Activated naive CD4-positive, alpha-beta T cell treated with anti-CD3 and anti-CD28 coated beads, Interleukin-2, amount 50 U/mL, for 24 hours (primary cell): ENCODE data around the gene LRP11.
A peak's percentile ranks its signal among the peaks of the same experiment; 100 is the strongest.
"Not testable (repeated sequence)": the region's sequence is repeated elsewhere in the genome, so short reads cannot be mapped to it uniquely, and the experiment has no call there.

Source experiments
- H3K27ac Mint-ChIP-seq: one replicate; pipeline ENCODE4 v1.8.0; 2021; ENCODE audit warnings: mild to moderate bottlenecking, mixed read lengths
- H3K27me3 Mint-ChIP-seq: one replicate; pipeline ENCODE4 v1.8.0; 2021; ENCODE audit warnings: mixed read lengths
- H3K36me3 Mint-ChIP-seq: one replicate; pipeline ENCODE4 v1.8.0; 2021; ENCODE audit warnings: mixed read lengths
- H3K4me1 Mint-ChIP-seq: one replicate; pipeline ENCODE4 v1.8.0; 2021; ENCODE audit warnings: mixed read lengths
- H3K4me3 Mint-ChIP-seq: one replicate; pipeline ENCODE4 v1.8.0; 2021; ENCODE audit warnings: mild to moderate bottlenecking, mixed read lengths
- H3K9me3 Mint-ChIP-seq: one replicate; pipeline ENCODE4 v1.8.0; 2021; ENCODE audit warnings: mixed read lengths

Gene LRP11

GRCh38 chr6:149863698-149864577 lies at the start of gene LRP11:
Gene LRP11, minus strand, starts transcription at chr6:149864359. Its CDS starts 339 bp downstream, at chr6:149864020.
- no peaks in the 10 kb centered on the region for H3K36me3 Mint-ChIP-seq
- H3K4me1 Mint-ChIP-seq: peaks cover 5% of the 10 kb centered on the region
- H3K4me3 Mint-ChIP-seq: peak within 1 kb of the TSS; percentile 90
- H3K9me3 Mint-ChIP-seq: no peaks in the 10 kb centered on the region
- H3K27ac Mint-ChIP-seq: no peak within 1 kb of the TSS
- no peaks in the 10 kb centered on the region for H3K27me3 Mint-ChIP-seq

GRCh38 chr6:149913540-149914240 lies 49.5 kb upstream of the LRP11 start:
- no peak overlapping the region for H3K27ac Mint-ChIP-seq
- no peaks in the 10 kb centered on the region for H3K4me1 Mint-ChIP-seq
- H3K27me3 Mint-ChIP-seq: peaks cover 8% of the 10 kb centered on the region
- no peaks in the 10 kb centered on the region for H3K9me3 Mint-ChIP-seq
- H3K36me3 Mint-ChIP-seq: no peaks in the 10 kb centered on the region
- H3K4me3 Mint-ChIP-seq: no peak overlapping the region

GRCh38 chr6:149913085-149913484 lies 48.9 kb upstream of the LRP11 start:
- no peak overlapping the region for H3K4me3 Mint-ChIP-seq
- H3K4me1 Mint-ChIP-seq: no peaks in the 10 kb centered on the region
- H3K27me3 Mint-ChIP-seq: peaks cover 8% of the 10 kb centered on the region
- peaks cover 2% of the 10 kb centered on the region for H3K9me3 Mint-ChIP-seq
- H3K36me3 Mint-ChIP-seq: no peaks in the 10 kb centered on the region
- no peak overlapping the region for H3K27ac Mint-ChIP-seq

- not testable (repeated sequence) for H3K4me1 Mint-ChIP-seq, H3K27me3 Mint-ChIP-seq, H3K27ac Mint-ChIP-seq, H3K4me3 Mint-ChIP-seq, H3K36me3 Mint-ChIP-seq, H3K9me3 Mint-ChIP-seq
Measured at GRCh38 chr6:149912680-149913079, 48.5 kb upstream of the LRP11 start.

GRCh38 chr6:149910721-149911151 lies 46.6 kb upstream of the LRP11 start:
- peaks cover 8% of the 10 kb centered on the region for H3K27me3 Mint-ChIP-seq
- H3K4me1 Mint-ChIP-seq: no peaks in the 10 kb centered on the region
- H3K36me3 Mint-ChIP-seq: peaks cover 2% of the 10 kb centered on the region
- H3K4me3 Mint-ChIP-seq: no peak overlapping the region
- peaks cover 5% of the 10 kb centered on the region for H3K9me3 Mint-ChIP-seq
- no peak overlapping the region for H3K27ac Mint-ChIP-seq

GRCh38 chr6:149909701-149910470 lies 45.7 kb upstream of the LRP11 start:
- H3K36me3 Mint-ChIP-seq: peaks cover 2% of the 10 kb centered on the region
- no peak overlapping the region for H3K4me3 Mint-ChIP-seq
- H3K27me3 Mint-ChIP-seq: peaks cover 8% of the 10 kb centered on the region
- H3K4me1 Mint-ChIP-seq: no peaks in the 10 kb centered on the region
- no peak overlapping the region for H3K27ac Mint-ChIP-seq
- H3K9me3 Mint-ChIP-seq: peaks cover 5% of the 10 kb centered on the region

GRCh38 chr6:149908480-149908879 lies 44.3 kb upstream of the LRP11 start:
- not testable (repeated sequence) for H3K36me3 Mint-ChIP-seq, H3K4me1 Mint-ChIP-seq, H3K4me3 Mint-ChIP-seq, H3K27me3 Mint-ChIP-seq, H3K9me3 Mint-ChIP-seq, H3K27ac Mint-ChIP-seq

GRCh38 chr6:149907317-149907716 lies 43.2 kb upstream of the LRP11 start:
- H3K36me3 Mint-ChIP-seq: peaks cover 2% of the 10 kb centered on the region
- H3K9me3 Mint-ChIP-seq: peaks cover 5% of the 10 kb centered on the region
- no peak overlapping the region for H3K4me3 Mint-ChIP-seq
- peaks cover 6% of the 10 kb centered on the region for H3K27me3 Mint-ChIP-seq
- H3K4me1 Mint-ChIP-seq: no peaks in the 10 kb centered on the region
- H3K27ac Mint-ChIP-seq: no peak overlapping the region

GRCh38 chr6:149906405-149906804 lies 42.2 kb upstream of the LRP11 start:
- Mint-ChIP-seq H3K27me3 (peaks cover 6% of the 10 kb centered on the region), H3K27ac (no peak overlapping the region), H3K4me1 (no peaks in the 10 kb centered on the region), H3K36me3 (peaks cover 2% of the 10 kb centered on the region), H3K4me3 (no peak overlapping the region), H3K9me3 (peaks cover 5% of the 10 kb centered on the region)

- Mint-ChIP-seq H3K4me3 (no peak overlapping the region), H3K9me3 (peaks cover 5% of the 10 kb centered on the region), H3K27ac (no peak overlapping the region), H3K4me1 (no peaks in the 10 kb centered on the region), H3K27me3 (peaks cover 6% of the 10 kb centered on the region), H3K36me3 (peaks cover 2% of the 10 kb centered on the region)
Measured at GRCh38 chr6:149905911-149906371, 41.8 kb upstream of the LRP11 start.

- H3K4me3 Mint-ChIP-seq: no peak overlapping the region
- H3K36me3 Mint-ChIP-seq: peaks cover 2% of the 10 kb centered on the region
- H3K9me3 Mint-ChIP-seq: peaks cover 5% of the 10 kb centered on the region
- no peaks in the 10 kb centered on the region for H3K4me1 Mint-ChIP-seq
- H3K27ac Mint-ChIP-seq: no peak overlapping the region
- peaks cover 4% of the 10 kb centered on the region for H3K27me3 Mint-ChIP-seq
Measured at GRCh38 chr6:149905371-149905910, 41.3 kb upstream of the LRP11 start.

GRCh38 chr6:149904661-149905370 lies 40.7 kb upstream of the LRP11 start:
- Mint-ChIP-seq H3K36me3 (peaks cover 2% of the 10 kb centered on the region), H3K27me3 (peaks cover 3% of the 10 kb centered on the region), H3K4me3 (no peak overlapping the region), H3K9me3 (peaks cover 5% of the 10 kb centered on the region), H3K27ac (no peak overlapping the region), H3K4me1 (no peaks in the 10 kb centered on the region)

- Mint-ChIP-seq H3K27me3 (peaks cover 3% of the 10 kb centered on the region), H3K36me3 (peaks cover 2% of the 10 kb centered on the region), H3K27ac (no peak overlapping the region), H3K9me3 (peaks cover 5% of the 10 kb centered on the region), H3K4me3 (no peak overlapping the region), H3K4me1 (no peaks in the 10 kb centered on the region)
Measured at GRCh38 chr6:149903938-149904611, 39.9 kb upstream of the LRP11 start.

- no peak overlapping the region for H3K4me3 Mint-ChIP-seq
- H3K36me3 Mint-ChIP-seq: no peaks in the 10 kb centered on the region
- H3K9me3 Mint-ChIP-seq: no peaks in the 10 kb centered on the region
- H3K4me1 Mint-ChIP-seq: peaks cover 2% of the 10 kb centered on the region
- no peak overlapping the region for H3K27ac Mint-ChIP-seq
- peaks cover 3% of the 10 kb centered on the region for H3K27me3 Mint-ChIP-seq
Measured at GRCh38 chr6:149901444-149902140, 37.4 kb upstream of the LRP11 start.
